GM20000 (cell line): Measurements from ENCODE around the gene GPR132.

Experiments used
- DNase-seq: peaks from one replicate; pipeline ENCODE4 v3.0.0; 2012; ENCODE audit warnings: low spot score
- TF ChIP-seq, protein P1 (sequence below): IDR thresholded peaks from 2 replicates; pipeline ENCODE4 v1.5.1; 2012; ENCODE audit warnings: mild to moderate bottlenecking, control low read depth; ENCODE audit errors: extremely low read depth, missing control alignments

GPR132 gene

DNA sequence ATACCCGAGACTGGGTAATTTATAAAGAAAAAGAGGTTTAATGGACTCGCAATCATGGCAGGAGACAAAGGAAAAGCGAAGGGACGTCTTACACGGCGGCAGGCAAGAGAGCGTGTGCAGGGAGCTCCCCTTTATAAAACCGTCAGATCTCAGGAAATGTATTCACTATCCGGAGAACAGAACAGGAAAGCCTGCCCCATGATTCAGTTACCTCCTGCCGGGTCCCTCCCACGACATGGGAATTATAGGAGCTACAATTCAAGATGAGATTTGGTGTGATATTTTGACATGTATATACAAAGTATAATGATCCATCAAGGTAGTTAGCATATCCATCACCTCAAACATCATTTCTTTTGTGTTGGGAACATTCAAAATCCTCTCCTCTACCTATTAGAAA is 42.1 kb downstream of the GPR132 start:
- TF ChIP-seq, protein P1, sequence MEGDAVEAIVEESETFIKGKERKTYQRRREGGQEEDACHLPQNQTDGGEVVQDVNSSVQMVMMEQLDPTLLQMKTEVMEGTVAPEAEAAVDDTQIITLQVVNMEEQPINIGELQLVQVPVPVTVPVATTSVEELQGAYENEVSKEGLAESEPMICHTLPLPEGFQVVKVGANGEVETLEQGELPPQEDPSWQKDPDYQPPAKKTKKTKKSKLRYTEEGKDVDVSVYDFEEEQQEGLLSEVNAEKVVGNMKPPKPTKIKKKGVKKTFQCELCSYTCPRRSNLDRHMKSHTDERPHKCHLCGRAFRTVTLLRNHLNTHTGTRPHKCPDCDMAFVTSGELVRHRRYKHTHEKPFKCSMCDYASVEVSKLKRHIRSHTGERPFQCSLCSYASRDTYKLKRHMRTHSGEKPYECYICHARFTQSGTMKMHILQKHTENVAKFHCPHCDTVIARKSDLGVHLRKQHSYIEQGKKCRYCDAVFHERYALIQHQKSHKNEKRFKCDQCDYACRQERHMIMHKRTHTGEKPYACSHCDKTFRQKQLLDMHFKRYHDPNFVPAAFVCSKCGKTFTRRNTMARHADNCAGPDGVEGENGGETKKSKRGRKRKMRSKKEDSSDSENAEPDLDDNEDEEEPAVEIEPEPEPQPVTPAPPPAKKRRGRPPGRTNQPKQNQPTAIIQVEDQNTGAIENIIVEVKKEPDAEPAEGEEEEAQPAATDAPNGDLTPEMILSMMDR, result no peak
- DNase-seq, result no peak

DNA sequence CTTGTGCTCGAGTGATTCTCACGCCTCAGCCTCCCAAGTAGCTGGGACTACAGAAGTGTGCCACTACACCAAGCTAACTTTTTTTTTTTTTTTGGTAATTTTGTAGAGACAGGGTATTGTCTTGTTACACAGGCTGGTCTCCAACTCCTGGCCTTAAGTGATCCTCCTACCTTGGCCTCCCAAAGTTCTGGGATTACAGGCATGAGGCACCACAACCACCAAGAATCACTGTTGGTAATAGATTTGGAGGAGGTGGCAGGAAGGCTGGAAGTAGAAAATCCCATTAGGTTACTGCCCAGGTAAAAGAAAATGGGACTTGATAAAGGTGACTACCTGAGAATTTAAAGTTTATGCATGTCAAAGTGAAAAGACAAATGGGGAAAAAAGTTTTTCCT is 43.0 kb downstream of the GPR132 start:
- no peak for DNase-seq
- TF ChIP-seq, protein P1, result no peak

DNA sequence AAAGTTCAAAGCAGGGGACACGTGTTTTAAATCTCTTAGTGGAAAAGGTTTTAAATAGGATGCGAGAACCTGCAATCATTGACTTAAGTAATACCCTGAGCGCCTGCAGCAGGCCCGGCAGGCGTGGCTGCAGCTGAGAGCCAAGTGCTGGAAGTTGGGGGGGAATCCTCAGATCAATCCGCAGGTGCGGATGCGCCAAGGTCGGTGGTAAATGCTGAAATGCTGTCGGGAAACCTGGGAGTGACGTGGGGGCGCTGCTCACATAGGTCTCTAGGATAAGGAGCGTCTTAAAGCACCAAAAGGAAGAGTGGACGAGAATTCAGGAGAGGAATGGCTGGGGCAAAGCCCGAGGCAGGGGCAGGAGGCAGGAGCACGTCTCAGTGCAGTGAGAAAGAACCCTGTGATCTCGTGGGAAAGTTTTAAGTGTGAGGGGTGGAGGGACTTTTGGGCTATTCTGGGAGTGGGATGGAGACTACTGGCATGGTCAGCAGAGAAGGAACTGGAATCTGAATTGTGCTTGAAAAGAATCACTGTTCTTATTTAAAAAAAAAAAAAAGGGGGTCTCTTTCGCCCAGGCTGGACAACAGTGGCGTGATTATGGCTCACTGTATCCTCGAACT is 43.5 kb downstream of the GPR132 start:
- TF ChIP-seq, protein P1, result no peak
- no peak for DNase-seq

DNA sequence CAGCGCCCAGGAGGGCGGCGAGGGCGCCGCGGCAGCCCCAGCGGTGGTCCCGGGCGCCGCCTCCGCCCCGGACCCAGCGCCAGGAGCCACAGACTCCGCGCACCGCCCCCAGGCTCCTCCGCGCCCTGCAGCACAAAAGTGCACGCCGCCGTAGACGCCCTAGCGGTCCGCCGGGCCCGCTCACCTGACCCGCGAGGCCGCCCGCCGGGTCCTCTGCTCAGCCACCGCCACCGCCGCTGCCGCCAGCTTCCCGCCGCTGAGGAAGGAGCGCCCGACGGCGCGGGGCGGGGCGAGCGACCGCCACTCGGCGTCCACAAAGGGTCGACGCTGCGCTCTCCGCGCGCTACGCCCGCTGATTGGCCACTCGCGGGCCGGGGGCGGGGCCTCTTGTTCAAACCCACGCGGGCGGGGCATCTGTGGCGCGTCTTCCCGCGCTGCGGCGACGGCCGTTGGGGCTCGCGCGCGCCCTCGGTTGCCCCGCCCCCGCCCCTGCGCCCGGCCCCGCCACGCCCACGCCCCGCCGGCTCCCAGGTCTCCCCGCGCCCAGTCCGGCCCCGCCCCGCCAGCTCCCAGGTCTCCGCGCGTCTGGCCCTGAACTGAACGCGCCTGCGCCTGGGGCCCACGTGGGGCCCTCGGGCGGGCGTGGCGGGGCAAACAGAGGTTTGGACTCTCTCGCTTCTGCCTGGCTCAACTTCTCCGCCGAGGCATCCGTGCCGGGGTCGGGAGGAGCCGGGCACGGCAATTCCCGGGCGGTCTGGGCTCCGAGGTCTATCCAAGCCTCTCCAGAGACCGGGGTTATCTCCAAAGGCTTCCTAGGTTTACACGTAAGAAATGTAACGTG is 44.2 kb downstream of the GPR132 start, which contains the start of gene CDCA4:
Gene CDCA4, minus strand, starts transcription at position 269 of the 841 bp plus-strand sequence. CDS start 9,154 bp downstream, outside the sequence.
- DNase-seq, result peak; percentile 100
- TF ChIP-seq, protein P1, result no peak

DNA sequence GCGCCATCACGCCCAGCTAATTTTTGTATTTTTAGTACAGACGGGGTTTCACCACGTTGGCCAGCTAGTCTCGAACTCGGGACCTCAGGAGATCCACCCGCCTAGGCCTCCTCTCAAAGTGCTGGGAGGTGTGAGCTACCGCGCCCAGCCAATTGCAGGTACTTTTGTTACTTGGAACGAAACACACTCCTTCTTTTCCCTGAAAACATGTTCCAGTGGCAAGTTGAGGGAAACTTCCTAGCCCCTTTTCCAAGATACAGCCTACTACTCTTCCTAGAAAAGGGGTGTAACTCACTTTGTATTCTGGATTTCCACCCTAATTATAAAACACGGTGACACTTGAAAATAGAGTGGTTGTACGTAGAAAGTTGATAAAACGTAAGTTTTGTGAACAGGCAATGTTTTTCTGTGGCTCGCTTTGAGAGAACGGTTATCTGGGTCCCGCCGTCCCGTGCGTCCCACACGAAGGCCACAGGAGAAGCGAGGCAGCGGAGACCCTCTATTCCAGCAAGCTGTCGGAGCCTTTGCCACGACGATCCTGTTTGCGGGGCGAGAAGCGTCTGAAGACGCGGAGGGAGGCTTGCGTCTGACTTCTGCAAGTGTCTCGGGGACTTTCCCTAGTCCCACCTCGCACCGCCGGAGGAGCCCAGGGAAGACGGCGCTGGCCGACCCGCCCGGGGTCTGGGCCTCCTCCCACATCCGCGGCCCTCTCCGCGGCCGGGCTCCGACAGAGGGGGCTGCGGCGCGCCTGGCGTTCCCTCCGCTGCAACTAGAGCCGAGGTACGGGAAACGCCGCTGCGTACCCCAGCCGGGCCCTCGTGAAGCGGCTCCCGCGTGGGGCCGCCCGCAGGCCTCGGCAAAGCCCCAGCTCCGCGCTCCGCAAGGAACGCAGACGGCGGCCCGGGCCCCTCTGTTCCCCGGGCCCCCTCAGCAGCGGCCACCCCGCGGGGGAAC is 45.1 kb downstream of the GPR132 start:
- DNase-seq, result peak; percentile 66
- TF ChIP-seq, protein P1, result no peak

DNA sequence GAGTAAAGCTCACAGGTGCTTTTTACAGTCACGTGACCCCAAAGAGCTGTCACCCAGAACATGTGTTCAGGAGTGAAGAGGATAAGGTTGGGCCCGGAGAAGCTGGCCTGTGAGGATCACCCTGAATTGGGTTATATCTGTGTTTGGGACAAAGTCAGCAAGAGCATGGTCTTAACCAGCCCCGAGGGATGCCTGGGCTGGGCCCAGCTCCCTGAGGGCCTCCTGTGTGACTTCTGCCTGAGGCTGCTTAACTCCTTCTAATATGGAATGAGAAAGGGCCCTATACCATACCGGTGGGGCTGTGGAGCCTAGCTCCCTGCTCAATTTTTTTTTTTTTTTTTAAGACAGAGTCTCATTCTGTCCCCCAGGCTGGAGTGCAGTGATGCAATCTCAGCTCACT is 46.8 kb downstream of the GPR132 start:
- TF ChIP-seq, protein P1, result no peak
- no peak for DNase-seq

DNA sequence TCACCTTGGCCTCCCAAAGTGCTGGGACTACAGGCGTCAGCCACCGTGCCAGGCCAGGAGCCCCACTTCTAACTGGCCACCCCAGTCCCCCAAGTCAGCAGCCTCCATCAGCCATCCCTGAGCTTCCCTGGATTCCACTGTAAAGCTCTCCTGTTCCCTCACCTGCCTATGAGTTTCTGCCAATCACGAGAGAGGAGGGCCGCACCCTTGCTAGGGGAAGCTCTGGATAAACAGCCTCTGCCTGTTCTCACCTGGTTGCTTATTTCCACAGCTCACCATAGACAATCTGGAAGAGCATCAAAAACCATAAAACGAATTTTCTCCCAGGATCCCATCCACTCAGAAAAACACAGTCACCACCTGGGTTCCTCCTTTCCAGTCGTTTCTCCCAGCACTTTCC is 49.3 kb downstream of the GPR132 start:
- no peak for DNase-seq

More for the DNA sequence above, 49.3 kb downstream of the GPR132 start:
- TF ChIP-seq, protein P1, result no peak
